RKO (cell line): ENCODE results near the gene TSEN54.
"Not testable (repeated sequence)": the region's sequence is repeated elsewhere in the genome, so short reads cannot be mapped to it uniquely, and the experiment has no call there.

Source experiments
- DNase-seq: peaks from one replicate; pipeline ENCODE4 v3.0.0-alpha.2; 2016; ENCODE audit warnings: low spot score

TSEN54 gene

GRCh38 chr17:75518201-75518600 lies 1.9 kb downstream of the TSEN54 start:
- no peak for DNase-seq

- no peak for DNase-seq
Measured at GRCh38 chr17:75518983-75519537, 2.7 kb downstream of the TSEN54 start.

GRCh38 chr17:75520413-75520812 lies 4.1 kb downstream of the TSEN54 start:
- not testable (repeated sequence) for DNase-seq

- no peak for DNase-seq
Measured at GRCh38 chr17:75521290-75521689, 5.0 kb downstream of the TSEN54 start.

- DNase-seq: peak; percentile 38
Measured at GRCh38 chr17:75521951-75522727, 5.8 kb downstream of the TSEN54 start.

GRCh38 chr17:75523647-75524046 lies 7.3 kb downstream of the TSEN54 start:
- DNase-seq: no peak

- DNase-seq: no peak
Measured at GRCh38 chr17:75524269-75524969, 8.1 kb downstream of the TSEN54 start.

GRCh38 chr17:75524970-75525805 lies 8.9 kb downstream of the TSEN54 start, which contains the start of gene LLGL2:
Gene LLGL2 (plus strand): TSS chr17:75525697. CDS start chr17:75543427, 17,730 bp downstream.
- peak; percentile 84 for DNase-seq

- DNase-seq: no peak
Measured at GRCh38 chr17:75525806-75526554, 9.7 kb downstream of the TSEN54 start.

GRCh38 chr17:75526555-75527270 lies 10.4 kb downstream of the TSEN54 start:
- no peak for DNase-seq

GRCh38 chr17:75530837-75531720 lies 14.8 kb downstream of the TSEN54 start:
- no peak for DNase-seq

- no peak for DNase-seq
Measured at GRCh38 chr17:75531721-75532072, 15.4 kb downstream of the TSEN54 start.

GRCh38 chr17:75535119-75535537 lies 18.8 kb downstream of the TSEN54 start:
- DNase-seq: no peak

GRCh38 chr17:75535871-75536270 lies 19.5 kb downstream of the TSEN54 start:
- DNase-seq: no peak

- no peak for DNase-seq
Measured at GRCh38 chr17:75536366-75536765, 20.0 kb downstream of the TSEN54 start.

GRCh38 chr17:75539967-75540729 lies 23.8 kb downstream of the TSEN54 start:
- no peak for DNase-seq

- DNase-seq: no peak
Measured at GRCh38 chr17:75540923-75541503, 24.7 kb downstream of the TSEN54 start.

- DNase-seq: no peak
Measured at GRCh38 chr17:75542229-75542628, 25.9 kb downstream of the TSEN54 start.
